NCI-H2171 treated with DMSO at 0.1 percent for 48 hours (cell line): ENCODE measurements around the gene OR2F1.
"Not testable (repeated sequence)": the region's sequence is repeated elsewhere in the genome, so short reads cannot be mapped to it uniquely, and the experiment has no call there.

Experiments
- DNase-seq: peaks from one replicate; lab custom pipeline; 2025; lab: John Stamatoyannopoulos, UW

Gene OR2F1

GRCh38 chr7:144009361-144009760 is 54.7 kb downstream of the OR2F1 start:
- DNase-seq: no peak

DNA sequence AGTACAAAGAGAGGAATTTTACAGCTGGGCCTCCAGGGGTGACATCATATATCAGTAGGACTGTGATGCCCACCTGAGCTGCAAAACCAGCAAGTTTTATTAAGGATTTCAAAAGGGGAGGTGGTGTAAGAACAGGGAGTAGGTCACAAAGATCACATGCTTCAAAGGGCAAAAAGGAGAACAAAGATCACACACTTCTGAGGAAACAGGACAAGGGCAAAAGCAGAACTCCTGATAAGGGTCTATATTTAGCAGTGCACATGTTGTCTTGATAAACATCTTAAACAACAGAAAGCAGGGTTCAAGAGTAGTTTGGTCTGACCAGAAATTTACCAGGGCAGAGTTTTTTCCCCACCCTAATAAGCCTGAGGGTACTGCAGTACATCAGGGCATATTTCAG is 55.4 kb downstream of the OR2F1 start:
- DNase-seq: not testable (repeated sequence)

GRCh38 chr7:144010821-144011220 is 56.2 kb downstream of the OR2F1 start:
- DNase-seq: not testable (repeated sequence)

DNA sequence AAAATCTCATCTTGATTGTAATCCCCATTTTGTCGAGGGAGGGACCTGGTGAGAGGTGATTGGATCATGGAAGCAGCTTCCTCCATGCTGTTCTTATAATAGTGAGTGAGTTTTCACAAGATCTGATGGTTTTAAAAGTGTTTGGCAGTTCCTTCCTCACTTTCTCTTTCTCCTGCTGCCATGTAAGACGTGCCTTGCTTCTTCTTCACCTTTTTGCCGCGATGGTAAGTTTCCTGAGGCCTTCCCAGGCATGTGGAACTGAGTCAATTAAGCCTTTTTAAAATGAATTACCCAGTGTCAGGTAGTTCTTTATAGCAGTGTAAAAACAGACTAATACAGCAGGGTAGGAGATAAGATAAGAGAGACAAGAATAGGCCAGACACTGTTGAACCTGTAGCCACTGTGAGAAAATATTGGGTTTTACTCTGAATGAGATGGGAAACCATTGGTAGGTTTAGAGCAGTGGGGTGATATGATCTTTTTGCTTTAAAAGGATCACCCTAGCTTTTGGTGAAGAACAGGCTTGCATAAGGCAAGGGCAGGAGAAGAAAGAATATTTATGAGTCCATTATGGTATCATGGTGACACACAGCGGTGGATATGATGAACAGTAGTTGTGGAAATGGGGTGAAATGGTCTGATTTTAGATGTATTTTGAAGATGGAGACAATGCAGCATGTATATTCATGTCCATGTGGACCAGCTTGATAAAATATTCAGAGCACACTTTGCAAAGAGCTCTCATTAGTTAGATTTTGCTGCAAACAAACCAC is 57.0 kb downstream of the OR2F1 start:
- no peak for DNase-seq
